K562 (cell line): Measurements from ENCODE around the gene SLC2A4. TPM values are rescaled to one million over a fixed set of nuclear protein-coding genes. Genes with fewer than 3 reads are reported as not detected.

Source experiments
- ATAC-seq: fragments of 200-7000 bp; cut with Tn5 transposase; 3 replicates; pipeline ENCODE4 v1.9.1; 2020; ENCODE audit warnings: moderate library complexity
- BruUV-seq: library from RNA; stranded (reverse); fragments of 400-500 nt; replicated peaks from 2 replicates; lab custom pipeline; 2021; lab: Mats Ljungman, UMichigan
- CTCF ChIA-PET: fragments of 300-600 bp; formaldehyde crosslinking; extraction: SDS; loops from one replicate; lab custom pipeline; 2021; ENCODE audit warnings: low intra/inter-chr PET ratio; lab: Yijun Ruan, JAX
- POLR2A ChIA-PET: fragments of 300-600, 350-650 bp; sonication (Branson Sonifier 250); formaldehyde crosslinking; extraction: SDS; loops from one replicate; lab custom pipeline; 2021; ENCODE audit warnings: antibody characterized with exemption, inconsistent platforms; lab: Yijun Ruan, JAX
- DNase-seq, 4 experiments: peaks; one replicate each; pipeline versions ENCODE4 v3.0.0 to v3.0.0-alpha.2; 2011 to 2018; ENCODE audit warnings: low spot score in 3 of 4, mixed read lengths in 3 of 4; ENCODE audit errors: extremely low read depth in 1 of 4
- FAIRE-seq: peaks from 2 replicates; lab custom pipeline; 2011; peaks lifted over from hg19 to GRCh38; lab: Jason Lieb, UNC
- H2AFZ ChIP-seq: 2 replicates; pipeline ENCODE4 v1.6.0; 2011; ENCODE audit warnings: low read depth, low read length, control low read depth, inconsistent platforms
- H3K27ac ChIP-seq: fragments of 200-600 bp; 3 replicates; pipeline ENCODE4 v1.8.0; 2011; ENCODE audit warnings: low read depth, mild to moderate bottlenecking, control low read depth, inconsistent platforms, low read length, moderate library complexity, mixed read lengths; ENCODE audit errors: extremely low read depth
- H3K27me3 ChIP-seq, 2 experiments: fragments of 300-600 bp in 1 of 2; 2 replicates in 1 of 2; 3 replicates in 1 of 2; pipeline versions ENCODE4 v1.6.0 to v1.8.0; 2011; ENCODE audit warnings: inconsistent platforms in 2 of 2, low read length in 2 of 2, mild to moderate bottlenecking in 1 of 2, mixed read lengths in 1 of 2, moderate library complexity in 1 of 2; ENCODE audit not compliant: control insufficient read depth in 2 of 2, insufficient read depth in 2 of 2
- H3K36me3 ChIP-seq: fragments of 300-600 bp; 3 replicates; pipeline ENCODE4 v1.8.0; 2011; ENCODE audit warnings: mild to moderate bottlenecking, low read length, inconsistent platforms; ENCODE audit not compliant: control insufficient read depth, insufficient read depth
- H3K4me1 ChIP-seq, 2 experiments: fragments of 200-600 bp in 1 of 2; replicated peaks in 1 of 2; 2 replicates in 1 of 2; 3 replicates in 1 of 2; pipeline versions ENCODE4 v1.5.1 to v1.8.0; 2011; ENCODE audit warnings: inconsistent platforms in 2 of 2, low read length in 2 of 2, mild to moderate bottlenecking in 1 of 2, mixed read lengths in 1 of 2, moderate library complexity in 1 of 2; ENCODE audit not compliant: control insufficient read depth in 2 of 2, insufficient read depth in 2 of 2
- H3K4me2 ChIP-seq: 2 replicates; pipeline ENCODE4 v1.6.1; 2011; ENCODE audit warnings: low read length, control low read depth, inconsistent platforms, mixed read lengths; ENCODE audit not compliant: insufficient read depth
- H3K4me3 ChIP-seq: fragments of 200-600 bp; sonication (generic), shearing (Covaris generic); 2 replicates; pipeline ENCODE4 v1.5.1; 2016; ENCODE audit warnings: control low read depth, inconsistent platforms
- H3K79me2 ChIP-seq: fragments of 200-600 bp; 3 replicates; pipeline ENCODE4 v1.8.0; 2011; ENCODE audit warnings: low read length, inconsistent platforms; ENCODE audit not compliant: control insufficient read depth, insufficient read depth
- H3K9ac ChIP-seq, 2 experiments: 2 replicates each; pipeline versions ENCODE4 v1.6.0 to v1.6.1; 2011; ENCODE audit warnings: low read depth in 2 of 2, low read length in 2 of 2, control low read depth in 1 of 2, inconsistent platforms in 1 of 2, mild to moderate bottlenecking in 1 of 2, mixed read lengths in 1 of 2; ENCODE audit not compliant: insufficient read depth in 1 of 2
- H3K9me1 ChIP-seq: one replicate; pipeline ENCODE4 v1.6.0; 2011; ENCODE audit warnings: inconsistent platforms, mild to moderate bottlenecking, low read length, moderate library complexity; ENCODE audit not compliant: control insufficient read depth, insufficient read depth
- H3K9me3 ChIP-seq: replicated peaks from 2 replicates; pipeline ENCODE4 v1.5.1; 2011; ENCODE audit warnings: low read depth, low read length, inconsistent platforms; ENCODE audit not compliant: control insufficient read depth, insufficient read depth
- H4K20me1 ChIP-seq: replicated peaks from 2 replicates; pipeline ENCODE4 v1.6.1; 2011; ENCODE audit warnings: low read length, inconsistent platforms, mixed read lengths; ENCODE audit not compliant: control insufficient read depth, insufficient read depth
- C11orf30 ChIP-seq: fragments of 450-650 bp; IDR thresholded peaks from 2 replicates; pipeline ENCODE4 v1.6.1; 2016; ENCODE audit warnings: low read depth, mild to moderate bottlenecking
- ESRRB ChIP-seq: fragments of 250-450 bp; sonication (Bioruptor Pico); IDR thresholded peaks from 2 replicates; pipeline ENCODE4 v1.5.0; 2020; ENCODE audit warnings: mild to moderate bottlenecking, moderate library complexity, borderline replicate concordance
- PRPF4 ChIP-seq: fragments of 200-400 bp; formaldehyde crosslinking; IDR thresholded peaks from one replicate; pipeline ENCODE4 v1.6.1; 2017; ENCODE audit warnings: low read length, low read depth, mild to moderate bottlenecking; ENCODE audit not compliant: insufficient read depth, poor library complexity, severe bottlenecking
- ZNF24 ChIP-seq: fragments of 450-650 bp; IDR thresholded peaks from 2 replicates; pipeline ENCODE4 v1.6.1; 2016
- WGBS: fragments of 100-300 bp; shearing (Covaris generic); methylation state at CpG from one replicate; pipeline ENCODE4 v1.1.6; 2016; ENCODE audit warnings: low coverage, mixed read lengths; ENCODE audit not compliant: insufficient coverage; ENCODE audit errors: missing lambda C conversion rate; 5-methylcytosine and 5-hydroxymethylcytosine counted together
- in situ Hi-C: fragments of 300-500 bp; cut with MboI; formaldehyde crosslinking; loops from 4 replicates; pipeline ENCODE4 v1.15.0; 2018; ENCODE audit warnings: inconsistent platforms, mixed read lengths
- intact Hi-C: fragments of 100-400 bp; cut with micrococcal nuclease; formaldehyde crosslinking; loops from 2 replicates; pipeline ENCODE4 v1.14.2; 2022
- polyA plus RNA-seq, 8 experiments: library from polyadenylated mRNA; depleted of rRNA in 4 of 8; stranded (reverse) in 5 of 8; unstranded in 3 of 8; fragments of >200 nt; fragmentation: Nextera tagmentation in 2 of 8; fragmentation: Illumina TruSeq in 1 of 8; extraction: Ambion mirVana in 2 of 8; extraction: Trizol in 1 of 8; gene quantifications; 2 replicates each; pipeline versions ENCODE4 v1.2.1 to v1.2.3, GENCODE V29; 2011 to 2014; ENCODE audit warnings: inconsistent platforms in 1 of 8, missing spikeins in 1 of 8
- total RNA-seq, 7 experiments: library from RNA; depleted of rRNA in 6 of 7; stranded (reverse); fragments of >200 nt in 6 of 7; fragmentation: Illumina TruSeq in 2 of 7; extraction: Trizol in 2 of 7; gene quantifications; 2 replicates each; pipeline versions ENCODE4 v1.2.1 to v1.2.3, GENCODE V29; 2011 to 2021; ENCODE audit warnings: low replicate concordance in 1 of 7

The SLC2A4 gene
- total and polyA plus RNA-seq, 9 of the 15 experiments (the other 6 are each of a cell fraction or from before 2014, with no cell fraction given): 0.74 to 3.5 (median 1.6) TPM

- Histone ChIP-seq H3K36me3 (peaks cover 16% of the 10 kb centered on the region; the same call in 2 of the 3 replicates), H3K27me3 (no peaks in the 10 kb centered on the region), H3K27ac (peak overlapping the region; percentile 70; the same call in 2 of the 3 replicates), H3K79me2 (no peaks in the 10 kb centered on the region), H3K9me3 (no peaks in the 10 kb centered on the region), H3K9me1 (no peaks in the 10 kb centered on the region), H3K4me2 (peak overlapping the region; percentile 95), H4K20me1 (no peaks in the 10 kb centered on the region), H3K4me1 (peaks cover 10 to 35% of the 10 kb centered on the region in 2 experiments; a peak in 4 of 5 replicates), H3K4me3 (peak overlapping the region; percentile 47), H2AFZ (peak overlapping the region; percentile 97), H3K9ac (peak overlapping the region; percentile 63 to 89; a peak in 3 of 4 replicates)
- FAIRE-seq (no peak), ATAC-seq (peak; percentile 29), DNase-seq (no peak)
- no TSS peak for BruUV-seq
- in situ Hi-C loops: no loop called here
- no CpG with 5 or more reads among the region's 4 CpGs for WGBS
- TF ChIP-seq C11orf30: 0 out of 2 replicates have a peak, but pooled peaks have one; percentile 10
- no peak for TF ChIP-seq ESRRB
- intact Hi-C loops: no loop called here
- ChIA-PET POLR2A (interaction anchor here (0.6 to 1.9 kb wide), 5 partner anchors 9 to 877 kb away, joined by 3 to 8 read pairs (median 4); no protein-coding TSS in a partner anchor), CTCF (no interaction called here)
Observed at GRCh38 chr17:7263801-7264078, 17.8 kb upstream of the SLC2A4 start.

GRCh38 chr17:7266784-7267183 is 14.7 kb upstream of the SLC2A4 start:
- no peaks in the 10 kb centered on the region for H3K27me3 ChIP-seq
- POLR2A ChIA-PET: interaction anchor here (0.6 to 1.2 kb wide), 3 partner anchors 15 to 419 kb away, joined by 3 read pairs; partner anchors contain the start of genes CTDNEP1 and ELP5
- H3K9me3 ChIP-seq: no peaks in the 10 kb centered on the region
- peaks cover 10 to 23% of the 10 kb centered on the region in 2 experiments; a peak in 4 of 5 replicates for H3K4me1 ChIP-seq
- no peak overlapping the region for H3K4me2 ChIP-seq
- peak overlapping the region in 1 of 2 experiments; percentile 58; a peak in 1 of 4 replicates for H3K9ac ChIP-seq
- WGBS: 33% methylated on average over 1 of the region's 1 CpG
- peak overlapping the region; percentile 78 for H2AFZ ChIP-seq
- in situ Hi-C loops: no loop called here
- no peak for ATAC-seq
- peak overlapping the region; percentile 24; the same call in 1 of the 3 replicates for H3K27ac ChIP-seq
- H3K79me2 ChIP-seq: no peaks in the 10 kb centered on the region
- H3K9me1 ChIP-seq: no peaks in the 10 kb centered on the region
- FAIRE-seq: no peak
- H3K4me3 ChIP-seq: no peak overlapping the region
- no TSS peak for BruUV-seq
- intact Hi-C loops: no loop called here
- no peaks in the 10 kb centered on the region for H4K20me1 ChIP-seq
- no peak for DNase-seq
- CTCF ChIA-PET: no interaction called here
- no peaks in the 10 kb centered on the region for H3K36me3 ChIP-seq
- TF ChIP-seq ZNF24: no peak
- no peak for TF ChIP-seq PRPF4
